ENCODE data around the gene MARCHF11. TPM values are rescaled to one million over a fixed set of nuclear protein-coding genes. Genes with fewer than 3 reads are reported as not detected.

MARCHF11 gene
- total RNA-seq, 2 experiments from 2014 or later, result not detected

- POLR2A ChIA-PET, result no interaction called here
- CTCF ChIA-PET, result interaction anchor here (0.7 kb wide), 1 partner anchor 128 kb away, joined by 3 read pairs; no protein-coding TSS in a partner anchor
Observed at GRCh38 chr5:16135506-16135905, 44.1 kb downstream of the MARCHF11 start.

- ChIA-PET POLR2A (no interaction called here), CTCF (interaction anchor here (0.7 kb wide), 1 partner anchor 129 kb away, joined by 3 read pairs; no protein-coding TSS in a partner anchor)
Observed at GRCh38 chr5:16135003-16135402, 44.6 kb downstream of the MARCHF11 start.

GRCh38 chr5:16134204-16134603 is 45.4 kb downstream of the MARCHF11 start:
- ChIA-PET CTCF (no interaction called here), POLR2A (no interaction called here)

- POLR2A ChIA-PET, result no interaction called here
- CTCF ChIA-PET, result no interaction called here
Observed at GRCh38 chr5:16131878-16132277, 47.7 kb downstream of the MARCHF11 start.

GRCh38 chr5:16128944-16129343 is 50.6 kb downstream of the MARCHF11 start:
- POLR2A ChIA-PET, result no interaction called here
- CTCF ChIA-PET, result no interaction called here

GRCh38 chr5:16127865-16128544 is 51.6 kb downstream of the MARCHF11 start:
- CTCF ChIA-PET, result no interaction called here

GRCh38 chr5:16120579-16120978 is 59.0 kb downstream of the MARCHF11 start:
- ChIA-PET POLR2A (no interaction called here), CTCF (no interaction called here)

More at GRCh38 chr5:16127865-16128544, 51.6 kb downstream of the MARCHF11 start:
- POLR2A ChIA-PET, result no interaction called here

- ChIA-PET CTCF (no interaction called here), POLR2A (no interaction called here)
Observed at GRCh38 chr5:16119790-16120189, 59.8 kb downstream of the MARCHF11 start.

- ChIA-PET POLR2A (no interaction called here), CTCF (no interaction called here)
Observed at GRCh38 chr5:16115140-16115539, 64.5 kb downstream of the MARCHF11 start.

GRCh38 chr5:16108418-16108817 is 71.2 kb downstream of the MARCHF11 start:
- ChIA-PET CTCF (no interaction called here), POLR2A (no interaction called here)

GRCh38 chr5:16104961-16105360 is 74.6 kb downstream of the MARCHF11 start:
- ChIA-PET CTCF (no interaction called here), POLR2A (no interaction called here)

- CTCF ChIA-PET, result no interaction called here
- POLR2A ChIA-PET, result no interaction called here
Observed at GRCh38 chr5:16095612-16096011, 84.0 kb downstream of the MARCHF11 start.

- ChIA-PET CTCF (no interaction called here), POLR2A (no interaction called here)
Observed at GRCh38 chr5:16090270-16090669, 89.3 kb downstream of the MARCHF11 start.

GRCh38 chr5:16082982-16083381 is 96.6 kb downstream of the MARCHF11 start:
- ChIA-PET POLR2A (no interaction called here), CTCF (no interaction called here)

GRCh38 chr5:16082053-16082452 is 97.5 kb downstream of the MARCHF11 start:
- ChIA-PET CTCF (no interaction called here), POLR2A (no interaction called here)

GRCh38 chr5:16081376-16081955 is 98.1 kb downstream of the MARCHF11 start:
- ChIA-PET POLR2A (no interaction called here), CTCF (no interaction called here)

- POLR2A ChIA-PET, result no interaction called here
- CTCF ChIA-PET, result no interaction called here
Observed at GRCh38 chr5:16076657-16077056, 102.9 kb downstream of the MARCHF11 start.

- CTCF ChIA-PET, result no interaction called here
- POLR2A ChIA-PET, result no interaction called here
Observed at GRCh38 chr5:16074358-16074757, 105.2 kb downstream of the MARCHF11 start.

- ChIA-PET CTCF (no interaction called here), POLR2A (no interaction called here)
Observed at GRCh38 chr5:16072616-16073015, 107.0 kb downstream of the MARCHF11 start.

GRCh38 chr5:16067415-16067814 is 112.2 kb downstream of the MARCHF11 start:
- ChIA-PET CTCF (no interaction called here), POLR2A (no interaction called here)

GRCh38 chr5:16066810-16067209 is 112.8 kb downstream of the MARCHF11 start:
- ChIA-PET CTCF (interaction anchor here (0.5 kb wide), 1 partner anchor 725 kb away, joined by 3 read pairs; no protein-coding TSS in a partner anchor), POLR2A (no interaction called here)

GRCh38 chr5:16066320-16066719 is 113.3 kb downstream of the MARCHF11 start:
- CTCF ChIA-PET, result interaction anchor here (0.5 kb wide), 1 partner anchor 724 kb away, joined by 3 read pairs; no protein-coding TSS in a partner anchor
- POLR2A ChIA-PET, result no interaction called here
